Measurements from ENCODE around the gene FGF6.
"Not testable (repeated sequence)": the region's sequence is repeated elsewhere in the genome, so short reads cannot be mapped to it uniquely, and the experiment has no call there.

FGF6 gene

GRCh38 chr12:4418913-4419312 is 26.7 kb downstream of the FGF6 start:
- DNase-seq (ENCODE audit: low read depth), result no peak

DNA sequence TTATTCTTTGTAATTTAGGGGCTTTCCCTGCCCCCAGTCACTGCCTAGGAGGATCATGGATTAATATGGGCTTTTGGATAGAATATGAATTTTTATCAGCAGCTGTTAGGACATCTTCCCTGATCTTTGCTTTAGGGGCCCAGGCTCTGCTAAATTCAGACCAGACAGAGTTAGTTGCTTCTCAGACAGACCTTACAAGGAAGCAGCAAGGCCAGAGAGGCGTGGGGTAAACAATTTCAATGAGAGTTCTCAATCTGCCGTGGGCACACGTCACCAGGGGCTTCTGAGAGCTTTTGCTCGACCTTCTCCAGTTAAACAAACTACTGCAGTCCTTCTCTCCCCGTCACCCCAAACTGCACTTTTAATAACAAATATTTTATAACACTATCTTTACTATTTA is 27.7 kb downstream of the FGF6 start:
- DNase-seq (ENCODE audit: low read depth), result no peak

DNA sequence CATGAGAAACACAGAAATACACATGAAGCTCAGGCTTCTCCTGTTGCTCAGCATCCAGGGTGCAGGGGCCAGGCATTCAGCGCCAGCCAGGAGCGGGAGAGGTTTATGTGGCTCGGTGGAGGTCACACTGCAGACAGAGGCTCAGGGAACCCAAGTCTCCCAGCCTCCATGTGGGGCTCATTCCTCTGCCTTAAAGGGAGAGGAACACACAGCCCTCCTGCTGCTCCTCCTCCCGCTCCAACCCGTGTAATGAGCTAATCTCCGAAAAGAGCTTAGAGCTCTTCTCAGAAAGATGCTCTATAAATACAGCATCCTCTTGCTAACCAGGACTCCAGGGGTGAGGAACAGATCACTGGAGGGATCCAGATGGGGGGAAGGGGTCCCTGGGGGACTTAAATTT is 28.2 kb downstream of the FGF6 start:
- DNase-seq (ENCODE audit: low read depth), result no peak

- DNase-seq (ENCODE audit: low read depth), result no peak
Observed at GRCh38 chr12:4416276-4416675, 29.3 kb downstream of the FGF6 start.

DNA sequence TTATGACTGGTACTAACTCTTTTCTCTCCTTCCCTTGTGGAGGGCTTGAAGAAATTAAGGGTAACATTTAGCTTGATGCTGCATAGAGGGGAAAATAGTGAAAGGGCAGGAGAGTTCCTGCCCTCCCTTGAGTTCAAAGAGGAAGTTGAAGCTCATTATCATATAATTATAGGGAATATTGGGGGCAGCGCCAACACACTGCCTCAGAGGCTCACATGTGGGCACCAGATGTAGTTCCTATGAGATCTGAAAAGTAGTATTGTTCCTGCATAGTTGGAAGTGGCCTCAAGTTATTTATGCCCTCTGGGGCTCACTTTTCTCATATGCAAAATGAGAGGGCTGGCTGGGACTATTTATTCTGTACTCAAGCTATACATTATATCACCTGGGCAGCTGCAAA is 33.1 kb downstream of the FGF6 start:
- DNase-seq (ENCODE audit: low read depth), result no peak

- no peak for DNase-seq (ENCODE audit: low read depth)
Observed at GRCh38 chr12:4412056-4412455, 33.6 kb downstream of the FGF6 start.

DNA sequence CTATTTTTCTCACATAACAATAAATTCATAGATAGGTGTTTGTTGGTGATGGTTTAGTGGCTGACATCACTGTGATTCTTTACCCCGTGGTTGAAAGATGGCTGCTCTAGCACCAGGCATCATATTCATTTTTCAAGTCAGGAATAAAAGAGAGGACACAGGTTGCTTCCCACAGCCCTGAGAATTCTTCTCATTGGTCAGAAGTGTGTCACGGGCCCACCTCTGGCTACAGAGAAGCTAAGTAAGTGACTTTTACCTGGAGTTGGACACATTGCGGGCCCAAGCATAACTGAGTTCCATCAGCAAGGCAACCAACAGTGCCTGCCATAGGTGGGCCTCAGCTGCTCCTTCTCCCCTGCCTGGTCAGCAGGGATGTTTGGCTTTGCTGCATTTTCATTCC is 38.5 kb downstream of the FGF6 start:
- no peak for DNase-seq (ENCODE audit: low read depth)

- not testable (repeated sequence) for DNase-seq (ENCODE audit: low read depth)
Observed at GRCh38 chr12:4404877-4405637, 40.6 kb downstream of the FGF6 start.

GRCh38 chr12:4402996-4403395 is 42.6 kb downstream of the FGF6 start:
- no peak for DNase-seq (ENCODE audit: low read depth)

DNA sequence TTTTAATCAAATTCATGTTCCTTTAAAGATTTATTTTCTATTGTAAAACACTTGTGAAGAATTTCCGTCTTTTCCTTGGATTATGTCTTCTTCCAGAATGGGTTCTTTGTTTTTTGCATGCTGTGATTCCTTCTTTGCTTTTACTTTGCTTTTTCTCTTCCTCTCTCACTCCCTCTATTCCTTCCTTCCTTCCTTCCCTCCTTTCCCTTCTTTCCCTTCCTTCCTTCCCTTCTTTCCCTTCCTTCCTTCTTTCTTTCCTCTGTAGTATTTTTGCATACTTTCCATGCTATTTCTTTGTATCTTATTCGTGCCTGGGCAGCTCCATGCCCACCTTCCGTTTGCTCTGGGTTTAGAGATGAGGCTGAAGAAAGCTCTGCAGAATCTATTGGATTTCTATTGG is 44.5 kb downstream of the FGF6 start:
- DNase-seq (ENCODE audit: low read depth), result no peak

DNA sequence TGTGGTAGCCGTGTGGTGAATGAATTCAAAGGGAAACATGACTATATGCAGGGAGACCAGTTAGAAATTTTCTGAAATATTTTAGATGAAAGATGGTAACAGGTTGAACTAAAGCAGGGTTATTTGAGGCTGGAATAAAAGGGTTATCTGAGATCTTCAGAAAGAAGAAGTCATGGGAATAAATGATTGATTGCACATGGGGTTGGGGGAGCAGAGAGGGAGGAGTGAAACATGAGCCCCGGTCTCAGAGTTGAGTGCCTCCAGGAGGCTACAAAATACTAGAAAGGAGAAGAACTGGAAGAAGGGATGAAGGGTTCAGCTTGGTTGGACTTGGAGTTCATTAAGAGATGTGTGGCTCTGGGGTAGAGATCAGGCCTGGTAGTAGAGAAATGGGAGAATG is 49.8 kb downstream of the FGF6 start:
- no peak for DNase-seq (ENCODE audit: low read depth)

- DNase-seq (ENCODE audit: low read depth), result no peak
Observed at GRCh38 chr12:4393211-4393610, 52.4 kb downstream of the FGF6 start.

DNA sequence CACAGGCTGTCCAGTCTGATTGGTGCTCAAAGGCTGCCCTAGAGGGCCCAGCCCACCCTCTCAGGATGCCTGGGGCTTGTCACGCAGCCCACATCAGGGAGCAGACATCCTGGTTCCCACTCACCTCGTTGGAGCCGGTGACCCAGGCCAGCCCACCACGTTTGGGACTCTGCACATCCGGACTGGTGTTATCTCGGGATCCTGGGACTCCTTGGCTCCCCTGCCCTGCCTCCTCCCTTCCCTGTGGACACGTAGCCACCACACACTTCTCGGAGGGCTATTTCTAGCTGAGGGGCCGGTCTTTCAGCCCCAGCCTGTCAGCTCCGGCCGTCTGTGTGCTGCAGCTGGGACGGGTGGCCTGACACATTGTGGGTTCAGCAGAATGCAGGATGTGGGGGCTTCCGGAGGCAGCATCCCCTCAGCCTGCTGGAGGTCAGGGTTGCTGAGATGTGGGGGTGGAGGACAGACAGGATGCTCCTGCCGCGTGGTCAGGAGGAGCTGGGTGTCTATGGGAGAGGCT is 53.3 kb downstream of the FGF6 start:
- DNase-seq (ENCODE audit: low read depth), result no peak

GRCh38 chr12:4388662-4389061 is 57.0 kb downstream of the FGF6 start:
- no peak for DNase-seq (ENCODE audit: low read depth)

- no peak for DNase-seq (ENCODE audit: low read depth)
Observed at GRCh38 chr12:4388032-4388431, 57.6 kb downstream of the FGF6 start.

DNA sequence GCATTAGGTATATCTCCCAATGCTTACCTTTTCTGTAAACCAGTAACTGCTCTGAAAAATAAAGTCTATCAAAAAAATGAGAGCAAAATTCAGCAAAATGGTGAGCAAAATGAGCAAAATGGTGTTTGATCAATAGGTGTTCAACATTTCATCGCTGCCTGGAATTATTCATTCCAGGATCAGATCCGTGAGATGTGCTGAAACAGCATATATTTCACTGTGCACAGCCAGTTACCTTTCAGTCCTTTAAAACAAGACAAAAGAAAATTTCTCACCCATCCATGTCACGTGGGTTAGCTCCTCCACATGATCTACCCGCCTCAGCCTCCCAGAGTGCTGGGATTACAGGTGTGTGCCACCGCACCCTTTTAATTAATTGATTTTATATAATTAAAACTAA is 58.0 kb downstream of the FGF6 start:
- no peak for DNase-seq (ENCODE audit: low read depth)

GRCh38 chr12:4386801-4387200 is 58.8 kb downstream of the FGF6 start:
- no peak for DNase-seq (ENCODE audit: low read depth)

Measured in fibroblast of the conjunctiva (primary cell).